Measurements from ENCODE around the gene HOXD3. TPM values are rescaled to one million over a fixed set of nuclear protein-coding genes. Genes with fewer than 3 reads are reported as not detected.

HOXD3 gene
- total RNA-seq, 1 donor from 2014 or later, result 1.7 TPM

GRCh38 chr2:176130957-176131847 lies 25.9 kb upstream of the HOXD3 start:
- H3K9me3 ChIP-seq, result no peaks in the 10 kb centered on the region
- intact Hi-C loops (cut with DNase I), result loop anchor here (10.0 kb wide), 2 partner anchors 324 to 424 kb away; no protein-coding TSS in a partner anchor
- no peaks in the 10 kb centered on the region for H3K36me3 ChIP-seq
- H3K27me3 ChIP-seq, result peaks cover 94% of the 10 kb centered on the region
- TF ChIP-seq, protein P1, sequence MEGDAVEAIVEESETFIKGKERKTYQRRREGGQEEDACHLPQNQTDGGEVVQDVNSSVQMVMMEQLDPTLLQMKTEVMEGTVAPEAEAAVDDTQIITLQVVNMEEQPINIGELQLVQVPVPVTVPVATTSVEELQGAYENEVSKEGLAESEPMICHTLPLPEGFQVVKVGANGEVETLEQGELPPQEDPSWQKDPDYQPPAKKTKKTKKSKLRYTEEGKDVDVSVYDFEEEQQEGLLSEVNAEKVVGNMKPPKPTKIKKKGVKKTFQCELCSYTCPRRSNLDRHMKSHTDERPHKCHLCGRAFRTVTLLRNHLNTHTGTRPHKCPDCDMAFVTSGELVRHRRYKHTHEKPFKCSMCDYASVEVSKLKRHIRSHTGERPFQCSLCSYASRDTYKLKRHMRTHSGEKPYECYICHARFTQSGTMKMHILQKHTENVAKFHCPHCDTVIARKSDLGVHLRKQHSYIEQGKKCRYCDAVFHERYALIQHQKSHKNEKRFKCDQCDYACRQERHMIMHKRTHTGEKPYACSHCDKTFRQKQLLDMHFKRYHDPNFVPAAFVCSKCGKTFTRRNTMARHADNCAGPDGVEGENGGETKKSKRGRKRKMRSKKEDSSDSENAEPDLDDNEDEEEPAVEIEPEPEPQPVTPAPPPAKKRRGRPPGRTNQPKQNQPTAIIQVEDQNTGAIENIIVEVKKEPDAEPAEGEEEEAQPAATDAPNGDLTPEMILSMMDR (IDR thresholded peaks at IDR 0.05), result no peak
- H3K27ac ChIP-seq, result no peak overlapping the region
- ATAC-seq (no peak), DNase-seq (no peak)
- H3K4me1 ChIP-seq, result peaks cover 5% of the 10 kb centered on the region
- H3K4me3 ChIP-seq, result peak overlapping the region; percentile 26

DNA sequence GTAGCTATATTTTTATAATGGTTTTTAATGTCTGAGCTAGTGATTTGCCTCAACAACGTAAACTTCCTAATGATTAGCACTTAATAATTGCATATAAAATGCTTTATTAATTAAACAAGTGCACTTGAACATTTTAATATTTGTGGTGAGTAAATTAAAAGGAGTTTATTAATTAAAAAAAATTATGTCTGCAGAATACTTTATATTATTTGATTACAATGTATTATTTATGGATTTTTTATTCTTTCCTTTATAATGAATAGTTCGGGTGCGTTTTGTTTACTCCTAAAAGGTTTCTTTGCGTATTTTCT lies 25.3 kb upstream of the HOXD3 start:
- ATAC-seq, result no peak
- TF ChIP-seq, protein P1 (IDR thresholded peaks at IDR 0.05), result no peak
- peaks cover 11% of the 10 kb centered on the region for H3K4me1 ChIP-seq
- intact Hi-C loops (cut with DNase I), result loop anchor here (10.0 kb wide), 2 partner anchors 323 to 423 kb away; no protein-coding TSS in a partner anchor
- H3K36me3 ChIP-seq, result no peaks in the 10 kb centered on the region
- H3K9me3 ChIP-seq, result no peaks in the 10 kb centered on the region
- no peak overlapping the region for H3K4me3 ChIP-seq
- H3K27me3 ChIP-seq, result peaks cover 94% of the 10 kb centered on the region
- no peak for DNase-seq
- H3K27ac ChIP-seq, result no peak overlapping the region

GRCh38 chr2:176132205-176133171 lies 24.6 kb upstream of the HOXD3 start:
- Histone ChIP-seq H3K27ac (no peak overlapping the region), H3K9me3 (no peaks in the 10 kb centered on the region), H3K36me3 (no peaks in the 10 kb centered on the region), H3K4me1 (peaks cover 12% of the 10 kb centered on the region), H3K4me3 (peak overlapping the region; percentile 17), H3K27me3 (peaks cover 94% of the 10 kb centered on the region)
- no peak for DNase-seq
- intact Hi-C loops (cut with DNase I), result loop anchor here (10.0 kb wide), 2 partner anchors 322 to 422 kb away; no protein-coding TSS in a partner anchor
- ATAC-seq, result no peak
- TF ChIP-seq, protein P1 (IDR thresholded peaks at IDR 0.05), result no peak

- Histone ChIP-seq H3K27me3 (peaks cover 96% of the 10 kb centered on the region), H3K9me3 (no peaks in the 10 kb centered on the region), H3K36me3 (no peaks in the 10 kb centered on the region), H3K4me1 (peaks cover 12% of the 10 kb centered on the region), H3K4me3 (no peak overlapping the region), H3K27ac (no peak overlapping the region)
- intact Hi-C loops (cut with DNase I), result loop anchor here (10.0 kb wide), 2 partner anchors 321 to 421 kb away; no protein-coding TSS in a partner anchor
- no peak for DNase-seq
- TF ChIP-seq, protein P1 (IDR thresholded peaks at IDR 0.05), result no peak
- ATAC-seq, result no peak
These were observed 23.7 kb upstream of the HOXD3 start for GRCh38 chr2:176133389-176133788.

- DNase-seq (no peak), ATAC-seq (no peak)
- Histone ChIP-seq H3K27ac (no peak overlapping the region), H3K9me3 (no peaks in the 10 kb centered on the region), H3K27me3 (peaks cover 96% of the 10 kb centered on the region), H3K4me3 (no peak overlapping the region), H3K4me1 (peaks cover 12% of the 10 kb centered on the region), H3K36me3 (no peaks in the 10 kb centered on the region)
- intact Hi-C loops (cut with DNase I), result loop anchor here (10.0 kb wide), 2 partner anchors 321 to 421 kb away; no protein-coding TSS in a partner anchor
- TF ChIP-seq, protein P1 (IDR thresholded peaks at IDR 0.05), result no peak
These were observed 23.1 kb upstream of the HOXD3 start for GRCh38 chr2:176134035-176134434.
